SK-N-SH treated with all-trans-retinoic acid at 6 μM for 48 hours (cell line): Measurements from ENCODE around the gene SLC13A3.

ENCODE experiments used
- CSRNP3 ChIP-seq: fragments of 250-450 bp; sonication (Bioruptor Pico); IDR thresholded peaks from 2 replicates; pipeline ENCODE4 v1.5.1; 2021; ENCODE audit warnings: mild to moderate bottlenecking, moderate library complexity
- PATZ1 ChIP-seq: fragments of 250-450 bp; sonication (Bioruptor Pico); IDR thresholded peaks from 2 replicates; pipeline ENCODE4 v1.8.0; 2020; ENCODE audit warnings: mild to moderate bottlenecking, moderate library complexity, borderline replicate concordance
- TSHZ2 ChIP-seq: fragments of 250-450 bp; sonication (Bioruptor Pico); IDR thresholded peaks from 2 replicates; pipeline ENCODE4 v1.5.0; 2020; ENCODE audit warnings: mild to moderate bottlenecking, moderate library complexity

- TF ChIP-seq CSRNP3 (no peak), TSHZ2 (CRISPR knock-in tag) (no peak), PATZ1 (CRISPR knock-in tag) (no peak)
These were observed 130.7 kb downstream of the SLC13A3 start for GRCh38 chr20:46520540-46520939.
